Thymus (tissue), 11 donors: ENCODE results near the gene EEA1. TPM values are rescaled to one million over a fixed set of nuclear protein-coding genes. Genes with fewer than 3 reads are reported as not detected.
A peak's percentile ranks its signal among the peaks of the same experiment; 100 is the strongest.

Experiments
- DNase-seq, 9 donors: peaks; one replicate each; pipeline ENCODE4 v3.0.0-alpha.2; 2013; ENCODE audit warnings: low spot score in 9 of 9, low read depth in 6 of 9, missing footprints in 1 of 9
- H3K27ac ChIP-seq, 2 donors: one replicate each; pipeline ENCODE4 v1.5.1; 2013; ENCODE audit warnings: control low read depth in 1 of 2, low read depth in 1 of 2, low read length in 1 of 2, mild to moderate bottlenecking in 1 of 2, moderate library complexity in 1 of 2
- H3K27me3 ChIP-seq, 2 donors: one replicate each; pipeline ENCODE4 v1.5.1; 2013; ENCODE audit warnings: low read length in 1 of 2; ENCODE audit not compliant: control insufficient read depth in 2 of 2, insufficient read depth in 1 of 2
- H3K36me3 ChIP-seq, 2 donors: one replicate each; pipeline ENCODE4 v1.5.1; 2013; ENCODE audit warnings: low read length in 1 of 2, mild to moderate bottlenecking in 1 of 2, moderate library complexity in 1 of 2; ENCODE audit not compliant: control insufficient read depth in 2 of 2, insufficient read depth in 2 of 2
- H3K4me1 ChIP-seq, 2 donors: one replicate each; pipeline ENCODE4 v1.5.1; 2013; ENCODE audit warnings: low read length in 2 of 2; ENCODE audit not compliant: control insufficient read depth in 2 of 2, insufficient read depth in 2 of 2
- H3K4me3 ChIP-seq, 2 donors: one replicate each; pipeline ENCODE4 v1.5.1; 2013; ENCODE audit warnings: low read length in 2 of 2, control low read depth in 1 of 2, mild to moderate bottlenecking in 1 of 2
- H3K9me3 ChIP-seq, 2 donors: one replicate each; pipeline ENCODE4 v1.5.1; 2013; ENCODE audit warnings: low read length in 1 of 2, mild to moderate bottlenecking in 1 of 2; ENCODE audit not compliant: control insufficient read depth in 2 of 2, insufficient read depth in 1 of 2
- WGBS: extraction: QIAGEN DNeasy Blood & Tissue Kit; methylation state at CpG from one replicate; pipeline ENCODE4 v1.1.7; 2013; 5-methylcytosine and 5-hydroxymethylcytosine counted together
- polyA plus RNA-seq: library from polyadenylated mRNA; stranded (reverse); fragments of 200-250 nt; gene quantifications from one replicate; pipeline ENCODE4 v1.2.3, GENCODE V29; 2013
- total RNA-seq: library from RNA; stranded (reverse); fragments of 120-200 nt; gene quantifications from one replicate; pipeline ENCODE4 v1.2.4, GENCODE V29; 2013
- donor health status: healthy.

Gene EEA1
- total and polyA plus RNA-seq, 2 donors, result 4.3 to 5.2 TPM

GRCh38 chr12:92743026-92743425 lies 186.1 kb downstream of the EEA1 start:
- Histone ChIP-seq H3K9me3 (no peaks in the 10 kb centered on the region), H3K4me1 (no peaks in the 10 kb centered on the region), H3K27me3 (no peaks in the 10 kb centered on the region), H3K27ac (no peak overlapping the region), H3K4me3 (no peak overlapping the region), H3K36me3 (no peaks in the 10 kb centered on the region)
- WGBS, result 92% methylated on average over 3 of the region's 3 CpGs
- DNase-seq, result no peak

GRCh38 chr12:92740411-92740810 lies 188.7 kb downstream of the EEA1 start:
- no peak for DNase-seq
- Histone ChIP-seq H3K27me3 (no peaks in the 10 kb centered on the region), H3K27ac (no peak overlapping the region), H3K4me1 (no peaks in the 10 kb centered on the region), H3K4me3 (no peak overlapping the region), H3K36me3 (no peaks in the 10 kb centered on the region), H3K9me3 (no peaks in the 10 kb centered on the region)

GRCh38 chr12:92739113-92739512 lies 190.0 kb downstream of the EEA1 start:
- no peak overlapping the region for H3K4me3 ChIP-seq
- H3K4me1 ChIP-seq, result no peaks in the 10 kb centered on the region
- no peak for DNase-seq
- no peaks in the 10 kb centered on the region for H3K9me3 ChIP-seq
- H3K27ac ChIP-seq, result no peak overlapping the region
- 97% methylated on average over 4 of the region's 4 CpGs for whole genome bisulfite sequencing
- no peaks in the 10 kb centered on the region for H3K36me3 ChIP-seq
- H3K27me3 ChIP-seq, result no peaks in the 10 kb centered on the region

- WGBS, result 94% methylated on average over 7 of the region's 7 CpGs
- Histone ChIP-seq H3K9me3 (no peaks in the 10 kb centered on the region), H3K27me3 (no peaks in the 10 kb centered on the region), H3K4me3 (no peak overlapping the region), H3K36me3 (no peaks in the 10 kb centered on the region), H3K4me1 (no peaks in the 10 kb centered on the region), H3K27ac (no peak overlapping the region)
- DNase-seq, result no peak
Observed at GRCh38 chr12:92737855-92738850, 190.9 kb downstream of the EEA1 start.

- Histone ChIP-seq H3K27ac (peak overlapping the region in 1 of 2 donors; percentile 13), H3K4me1 (no peaks in the 10 kb centered on the region), H3K4me3 (no peak overlapping the region), H3K9me3 (no peaks in the 10 kb centered on the region), H3K36me3 (no peaks in the 10 kb centered on the region), H3K27me3 (no peaks in the 10 kb centered on the region)
- whole genome bisulfite sequencing, result 85% methylated on average over 6 of the region's 6 CpGs
- peak in 3 of 9 donors; percentile 5 to 37 (median 10) for DNase-seq
Observed at GRCh38 chr12:92736605-92737004, 192.5 kb downstream of the EEA1 start.

GRCh38 chr12:92735131-92735721 lies 193.9 kb downstream of the EEA1 start:
- no peaks in the 10 kb centered on the region for H3K36me3 ChIP-seq
- H3K4me1 ChIP-seq, result no peaks in the 10 kb centered on the region
- no peak overlapping the region for H3K27ac ChIP-seq
- no peak overlapping the region for H3K4me3 ChIP-seq
- WGBS, result 88% methylated on average over 3 of the region's 3 CpGs
- H3K9me3 ChIP-seq, result no peaks in the 10 kb centered on the region
- no peaks in the 10 kb centered on the region for H3K27me3 ChIP-seq
- no peak for DNase-seq

GRCh38 chr12:92733661-92734060 lies 195.4 kb downstream of the EEA1 start:
- Histone ChIP-seq H3K27ac (no peak overlapping the region), H3K4me3 (no peak overlapping the region), H3K36me3 (no peaks in the 10 kb centered on the region), H3K27me3 (no peaks in the 10 kb centered on the region), H3K9me3 (no peaks in the 10 kb centered on the region), H3K4me1 (no peaks in the 10 kb centered on the region)
- 94% methylated on average over 3 of the region's 3 CpGs for WGBS
- no peak for DNase-seq

GRCh38 chr12:92733181-92733580 lies 195.9 kb downstream of the EEA1 start:
- WGBS, result 93% methylated on average over 6 of the region's 6 CpGs
- Histone ChIP-seq H3K4me1 (no peaks in the 10 kb centered on the region), H3K4me3 (no peak overlapping the region), H3K27ac (no peak overlapping the region), H3K36me3 (no peaks in the 10 kb centered on the region), H3K9me3 (no peaks in the 10 kb centered on the region), H3K27me3 (no peaks in the 10 kb centered on the region)
- DNase-seq, result no peak

GRCh38 chr12:92732716-92733115 lies 196.4 kb downstream of the EEA1 start:
- Histone ChIP-seq H3K27ac (no peak overlapping the region), H3K4me3 (no peak overlapping the region), H3K4me1 (no peaks in the 10 kb centered on the region), H3K36me3 (no peaks in the 10 kb centered on the region), H3K9me3 (no peaks in the 10 kb centered on the region), H3K27me3 (no peaks in the 10 kb centered on the region)
- 96% methylated on average over 6 of the region's 6 CpGs for WGBS
- DNase-seq, result no peak
